HG03045 (cell line): Measurements from ENCODE around the gene ISLR.

Experiments
- ATAC-seq: cut with Tn5 transposase; IDR thresholded peaks from one replicate; pipeline ENCODE4 v1.9.1; 2021; ENCODE audit warnings: mild to moderate bottlenecking, moderate library complexity; ENCODE audit not compliant: unreplicated experiment

ISLR gene

GRCh38 chr15:74209997-74210671 is 36.6 kb downstream of the ISLR start:
- ATAC-seq = no peak

- no peak for ATAC-seq
Measured at GRCh38 chr15:74210729-74211128, 37.2 kb downstream of the ISLR start.

GRCh38 chr15:74211656-74212055 is 38.1 kb downstream of the ISLR start:
- ATAC-seq = no peak

GRCh38 chr15:74212494-74212893 is 39.0 kb downstream of the ISLR start:
- no peak for ATAC-seq

- ATAC-seq = no peak
Measured at GRCh38 chr15:74213858-74214284, 40.4 kb downstream of the ISLR start.

GRCh38 chr15:74214324-74215021 is 41.0 kb downstream of the ISLR start:
- no peak for ATAC-seq

GRCh38 chr15:74215958-74216357 is 42.4 kb downstream of the ISLR start:
- no peak for ATAC-seq

GRCh38 chr15:74216949-74217348 is 43.4 kb downstream of the ISLR start:
- ATAC-seq = no peak

GRCh38 chr15:74217907-74218885 is 44.7 kb downstream of the ISLR start:
- no peak for ATAC-seq

- no peak for ATAC-seq
Measured at GRCh38 chr15:74220475-74221248, 47.2 kb downstream of the ISLR start.

GRCh38 chr15:74221399-74222239 is 48.1 kb downstream of the ISLR start:
- ATAC-seq = no peak

- no peak for ATAC-seq
Measured at GRCh38 chr15:74222240-74223119, 49.0 kb downstream of the ISLR start.

- no peak for ATAC-seq
Measured at GRCh38 chr15:74225928-74226327, 52.4 kb downstream of the ISLR start.
